SH-SY5Y (cell line): ENCODE data around the gene SSTR5.

Experiments
- GATA2 ChIP-seq: IDR thresholded peaks from 2 replicates; pipeline ENCODE4 v1.6.1; 2011; ENCODE audit warnings: mild to moderate bottlenecking, low read depth, low read length
- GATA3 ChIP-seq: IDR thresholded peaks from 2 replicates; pipeline ENCODE4 v1.6.1; 2011; ENCODE audit warnings: low read depth, mild to moderate bottlenecking, low read length, moderate library complexity

DNA sequence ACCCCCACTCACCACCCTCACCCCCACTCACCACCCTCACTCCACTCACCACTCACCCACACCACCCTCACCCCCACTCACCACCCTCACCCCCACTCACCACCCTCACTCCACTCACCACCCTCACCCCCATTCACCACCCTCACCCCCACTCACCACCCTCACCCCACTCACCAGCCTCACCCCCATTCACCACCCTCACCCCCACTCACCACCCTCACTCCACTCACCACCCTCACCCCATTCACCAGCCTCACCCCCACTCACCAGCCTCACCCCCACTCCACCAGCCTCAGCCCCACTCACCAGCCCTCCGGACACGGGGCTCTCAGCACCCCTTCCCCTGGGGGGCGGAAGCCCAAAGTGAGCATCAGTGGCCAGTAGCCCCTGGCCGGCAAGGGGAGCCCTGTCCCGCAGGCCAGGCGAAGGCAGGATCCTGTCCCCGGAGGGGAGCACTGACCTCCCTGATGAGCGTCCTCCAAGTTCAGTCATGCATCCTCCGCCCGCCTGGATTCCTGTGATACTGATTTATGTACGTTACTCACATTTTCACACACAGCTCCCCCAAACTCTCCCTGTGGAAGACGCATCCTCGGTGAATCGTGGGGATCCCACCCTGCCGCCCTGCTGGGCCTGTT is 41.5 kb downstream of the SSTR5 start:
- TF ChIP-seq GATA2 = no peak
- no peak for TF ChIP-seq GATA3
